Esophagus squamous epithelium (tissue), 5 donors: ENCODE measurements around the gene ARRB1. TPM values are rescaled to one million over a fixed set of nuclear protein-coding genes. Genes with fewer than 3 reads are reported as not detected.

ENCODE experiments used
- DNase-seq: peaks from one replicate; lab custom pipeline; 2025; lab: John Stamatoyannopoulos, UW
- H3K27ac ChIP-seq, 4 donors: fragments of 200-600 bp; sonication (generic); one replicate each; pipeline ENCODE4 v1.5.1; 2016 to 2019; ENCODE audit warnings: mild to moderate bottlenecking in 1 of 4
- H3K27me3 ChIP-seq, 4 donors: fragments of 200-600 bp; sonication (generic); 1 replicate in 3 of 4; 2 replicates in 1 of 4; pipeline versions ENCODE4 v1.5.1 to v1.6.0; 2017 to 2021; ENCODE audit warnings: antibody characterized with exemption in 1 of 4
- H3K36me3 ChIP-seq, 3 donors: fragments of 200-600 bp; sonication (generic); one replicate each; pipeline ENCODE4 v1.5.1; 2016 to 2019
- H3K4me1 ChIP-seq, 3 donors: fragments of 200-600 bp; sonication (generic); one replicate each; pipeline ENCODE4 v1.5.1; 2017 to 2019
- H3K4me3 ChIP-seq, 4 donors: fragments of 200-600 bp; sonication (generic); 1 replicate in 3 of 4; 2 replicates in 1 of 4; pipeline ENCODE4 v1.5.1; 2016 to 2019; ENCODE audit warnings: mild to moderate bottlenecking in 2 of 4, moderate library complexity in 1 of 4
- H3K9me3 ChIP-seq, 3 donors: fragments of 200-600 bp; sonication (generic); one replicate each; pipeline ENCODE4 v1.5.1; 2016 to 2019
- POLR2A ChIP-seq, 4 donors: fragments of 450-650 bp; IDR thresholded peaks; one replicate each; pipeline ENCODE4 v1.6.1; 2017; ENCODE audit warnings: antibody characterized with exemption in 4 of 4, mild to moderate bottlenecking in 4 of 4, moderate library complexity in 3 of 4
- WGBS, 2 donors: methylation state at CpG; one replicate each; pipeline ENCODE4 v1.1.5; 2018; 5-methylcytosine and 5-hydroxymethylcytosine counted together
- intact Hi-C: fragments of 100-400 bp; cut with DNase I; formaldehyde crosslinking; loops from one replicate; pipeline ENCODE4 v1.15.0; 2022
- total RNA-seq, 4 donors: library from RNA; depleted of rRNA; stranded (reverse); fragments of >200 nt; gene quantifications; one replicate each; pipeline ENCODE4 v1.1.0, GENCODE V29; 2016
- TF ChIP-seq, protein P1 (sequence below), 6 experiments: fragments of 450-650 bp in 4 of 6; fragments of 200-600 bp in 2 of 6; sonication (generic) in 2 of 6; IDR thresholded peaks; one replicate each; pipeline ENCODE4 v1.5.1; 2016 to 2019; ENCODE audit warnings: antibody characterized with exemption in 6 of 6, mild to moderate bottlenecking in 4 of 6, moderate library complexity in 4 of 6
- donor health status: DM: yes; HTN: yes; CAD: no.

Gene ARRB1
- total RNA-seq, 4 donors from 2014 or later: 9.6 to 24.8 (median 17.8) TPM

DNA sequence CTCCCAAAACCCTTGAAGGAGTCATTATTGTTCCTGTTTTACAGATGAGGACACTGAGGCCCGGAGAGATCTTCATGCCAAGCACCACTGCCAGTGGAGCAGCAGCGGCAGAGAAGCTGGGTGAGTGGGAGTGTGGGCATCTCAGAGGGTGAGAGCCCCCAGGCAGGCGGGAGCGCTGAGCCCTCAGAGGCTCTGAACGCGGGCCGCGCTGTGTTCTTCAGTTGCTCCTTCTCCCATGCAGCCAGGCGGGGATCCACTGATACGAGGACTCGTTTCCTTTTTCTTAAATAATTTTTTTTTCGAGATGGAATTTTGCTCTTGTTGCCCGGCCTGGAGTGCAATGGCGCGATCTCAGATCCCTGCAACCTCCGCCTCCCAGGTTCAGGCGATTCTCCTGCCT lies 63.9 kb downstream of the ARRB1 start:
- intact Hi-C loops: no loop called here
- Histone ChIP-seq H3K9me3 (no peaks in the 10 kb centered on the region), H3K4me3 (no peak overlapping the region), H3K4me1 (peaks cover 0 to 23% (median 4%) of the 10 kb centered on the region in 3 donors), H3K27me3 (no peaks in the 10 kb centered on the region), H3K36me3 (peaks cover 0 to 55% (median 0%) of the 10 kb centered on the region in 3 donors), H3K27ac (no peak overlapping the region)
- TF ChIP-seq, protein P1, sequence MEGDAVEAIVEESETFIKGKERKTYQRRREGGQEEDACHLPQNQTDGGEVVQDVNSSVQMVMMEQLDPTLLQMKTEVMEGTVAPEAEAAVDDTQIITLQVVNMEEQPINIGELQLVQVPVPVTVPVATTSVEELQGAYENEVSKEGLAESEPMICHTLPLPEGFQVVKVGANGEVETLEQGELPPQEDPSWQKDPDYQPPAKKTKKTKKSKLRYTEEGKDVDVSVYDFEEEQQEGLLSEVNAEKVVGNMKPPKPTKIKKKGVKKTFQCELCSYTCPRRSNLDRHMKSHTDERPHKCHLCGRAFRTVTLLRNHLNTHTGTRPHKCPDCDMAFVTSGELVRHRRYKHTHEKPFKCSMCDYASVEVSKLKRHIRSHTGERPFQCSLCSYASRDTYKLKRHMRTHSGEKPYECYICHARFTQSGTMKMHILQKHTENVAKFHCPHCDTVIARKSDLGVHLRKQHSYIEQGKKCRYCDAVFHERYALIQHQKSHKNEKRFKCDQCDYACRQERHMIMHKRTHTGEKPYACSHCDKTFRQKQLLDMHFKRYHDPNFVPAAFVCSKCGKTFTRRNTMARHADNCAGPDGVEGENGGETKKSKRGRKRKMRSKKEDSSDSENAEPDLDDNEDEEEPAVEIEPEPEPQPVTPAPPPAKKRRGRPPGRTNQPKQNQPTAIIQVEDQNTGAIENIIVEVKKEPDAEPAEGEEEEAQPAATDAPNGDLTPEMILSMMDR (IDR thresholded peaks at IDR 0.05): no peak
- TF ChIP-seq POLR2A (IDR thresholded peaks at IDR 0.05): no peak
- WGBS, 2 donors: 79 to 94% methylated on average over 8 to 15 of the region's 17 CpGs
- DNase-seq: no peak

DNA sequence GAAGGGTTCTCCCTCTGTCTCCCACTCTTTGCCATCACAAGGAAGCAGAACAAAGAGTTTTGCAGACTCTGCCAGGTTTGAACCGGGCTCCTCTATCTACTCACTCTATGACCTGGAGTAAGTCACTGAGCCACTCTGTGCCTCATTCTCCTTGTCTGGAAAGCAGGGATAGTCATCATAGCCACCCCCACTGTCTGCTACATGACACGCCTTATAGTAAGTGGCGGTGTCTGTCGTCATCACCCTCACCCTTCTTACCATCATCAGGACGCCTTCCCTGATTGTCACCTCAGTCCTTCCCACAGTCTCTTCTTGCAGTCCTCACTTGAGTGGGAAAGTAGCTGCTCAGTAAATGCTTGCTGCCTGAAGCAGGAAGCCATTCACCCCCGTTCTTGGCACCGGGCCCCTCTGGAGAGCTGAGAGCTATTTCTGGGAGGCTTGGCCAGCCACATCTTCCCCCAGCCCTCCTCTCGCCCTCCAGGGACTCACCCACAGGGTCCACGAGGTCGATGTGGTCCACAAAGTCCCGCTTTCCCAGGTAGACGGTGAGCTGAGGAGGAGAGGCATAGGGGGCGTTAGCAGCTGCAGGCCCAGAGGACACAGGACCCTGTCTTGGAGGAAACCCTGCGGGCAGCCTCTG lies 64.5 kb downstream of the ARRB1 start:
- H3K27me3 ChIP-seq: no peaks in the 10 kb centered on the region
- H3K36me3 ChIP-seq: peaks cover 0 to 59% (median 0%) of the 10 kb centered on the region in 3 donors
- WGBS, 2 donors: 68 to 81% methylated on average over 7 to 10 of the region's 14 CpGs
- DNase-seq: no peak
- no peak overlapping the region for H3K27ac ChIP-seq
- H3K4me1 ChIP-seq: peaks cover 0 to 20% (median 4%) of the 10 kb centered on the region in 3 donors
- no peaks in the 10 kb centered on the region for H3K9me3 ChIP-seq
- H3K4me3 ChIP-seq: no peak overlapping the region
- TF ChIP-seq, protein P1 (IDR thresholded peaks at IDR 0.05): no peak
- no peak for TF ChIP-seq POLR2A (IDR thresholded peaks at IDR 0.05)
- intact Hi-C loops: no loop called here

DNA sequence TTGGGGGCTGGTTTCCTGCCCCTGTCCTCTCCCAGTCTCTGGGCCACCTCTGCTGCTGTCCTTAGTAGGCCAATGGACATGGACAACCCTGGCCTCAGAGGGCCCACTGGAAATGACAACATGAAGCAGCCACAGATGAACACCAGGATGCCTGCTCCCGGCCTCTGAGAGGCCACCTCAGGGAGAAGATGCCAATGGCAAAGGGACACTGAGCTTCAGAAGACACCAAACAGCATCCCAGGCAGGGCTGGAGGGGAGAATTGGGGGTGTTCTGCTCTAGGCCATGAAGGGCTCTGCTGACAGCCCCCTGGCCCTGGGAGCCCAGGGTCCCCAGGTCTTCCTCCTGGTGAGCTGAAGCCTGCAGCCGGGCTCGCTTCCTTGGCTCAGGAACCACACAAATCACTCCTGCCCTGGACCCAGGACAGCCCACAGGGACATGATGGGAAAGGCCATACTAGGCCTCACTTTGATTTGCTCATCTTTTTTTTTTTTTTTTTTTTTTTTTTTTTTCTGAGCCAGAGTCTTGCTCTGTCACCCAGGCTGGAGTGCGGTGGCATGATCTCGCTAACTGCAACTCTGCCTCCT lies 65.6 kb downstream of the ARRB1 start:
- intact Hi-C loops: no loop called here
- no peak for TF ChIP-seq POLR2A (IDR thresholded peaks at IDR 0.05)
- TF ChIP-seq, protein P1 (IDR thresholded peaks at IDR 0.05): no peak
- no peak for DNase-seq
- Histone ChIP-seq H3K36me3 (peaks cover 0 to 67% (median 0%) of the 10 kb centered on the region in 3 donors), H3K4me3 (no peak overlapping the region), H3K4me1 (peaks cover 2 to 24% (median 4%) of the 10 kb centered on the region in 3 donors), H3K27ac (no peak overlapping the region), H3K9me3 (no peaks in the 10 kb centered on the region), H3K27me3 (no peaks in the 10 kb centered on the region)
- 94 to 95% methylated on average over 4 of the region's 5 CpGs for WGBS, 2 donors

DNA sequence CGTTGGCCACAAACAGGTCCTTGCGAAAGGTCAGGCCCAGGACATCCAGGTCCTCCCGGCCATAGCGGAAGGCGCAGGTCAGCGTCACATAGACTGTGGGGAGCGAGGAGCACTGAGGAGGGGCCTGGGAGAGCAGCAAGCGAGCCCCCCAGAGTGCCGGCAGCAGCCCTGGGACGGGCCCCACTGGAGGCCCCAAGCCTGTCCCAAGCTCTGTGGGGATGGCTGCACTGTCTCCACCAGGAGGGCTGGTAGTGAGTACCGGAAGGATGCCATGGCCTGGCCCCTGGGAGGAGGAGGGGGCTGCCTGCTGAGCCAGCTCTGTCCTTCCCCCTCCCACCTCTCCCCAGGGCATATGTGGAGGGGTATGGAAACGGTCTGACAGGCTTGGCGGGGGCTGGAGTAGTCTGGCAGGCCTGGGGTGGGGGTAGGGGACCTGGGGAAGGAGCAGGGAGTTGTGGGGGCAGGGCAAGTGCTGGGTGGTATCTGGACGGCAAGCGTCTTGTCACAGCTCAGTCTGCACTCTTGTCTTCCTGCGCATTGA lies 68.0 kb downstream of the ARRB1 start:
- H3K4me3 ChIP-seq: no peak overlapping the region
- no peaks in the 10 kb centered on the region for H3K9me3 ChIP-seq
- intact Hi-C loops: loop anchor here (5.0 kb wide), 1 partner anchor 99 kb away; no protein-coding TSS in a partner anchor
- H3K4me1 ChIP-seq: peaks cover 0 to 25% (median 11%) of the 10 kb centered on the region in 3 donors
- WGBS, 2 donors: 76 to 92% methylated on average over 2 to 4 of the region's 16 CpGs
- no peak for DNase-seq
- H3K27ac ChIP-seq: no peak overlapping the region
- TF ChIP-seq, protein P1 (IDR thresholded peaks at IDR 0.05): no peak
- no peak for TF ChIP-seq POLR2A (IDR thresholded peaks at IDR 0.05)
- no peaks in the 10 kb centered on the region for H3K27me3 ChIP-seq
- peaks cover 0 to 70% (median under 1%) of the 10 kb centered on the region in 3 donors for H3K36me3 ChIP-seq
